Mesendoderm (in vitro differentiated cells): ENCODE data around the gene OR6B1.

Experiments
- DNase-seq: peaks from one replicate; pipeline ENCODE4 v3.0.0; 2013
- H2AK5ac ChIP-seq: 2 replicates; pipeline ENCODE4 v1.6.1; 2013; ENCODE audit warnings: low read length, inconsistent platforms
- H2BK120ac ChIP-seq: 2 replicates; pipeline ENCODE4 v1.6.1; 2013; ENCODE audit warnings: low read depth, mild to moderate bottlenecking, low read length, moderate library complexity, mixed read lengths
- H2BK15ac ChIP-seq: replicated peaks from 2 replicates; pipeline ENCODE4 v1.6.1; 2013; ENCODE audit warnings: low read depth, mild to moderate bottlenecking, moderate library complexity
- H2BK5ac ChIP-seq: 2 replicates; pipeline ENCODE4 v1.6.1; 2013; ENCODE audit warnings: low read length, inconsistent platforms
- H3K18ac ChIP-seq: 2 replicates; pipeline ENCODE4 v1.6.1; 2013; ENCODE audit warnings: mild to moderate bottlenecking, low read length, mixed read lengths
- H3K23ac ChIP-seq: one replicate; pipeline ENCODE4 v1.6.1; 2013; ENCODE audit warnings: low read length
- H3K27ac ChIP-seq: 2 replicates; pipeline ENCODE4 v1.5.1; 2013; ENCODE audit warnings: low read depth, mild to moderate bottlenecking, inconsistent platforms, low read length, moderate library complexity
- H3K27me3 ChIP-seq: 2 replicates; pipeline ENCODE4 v1.6.1; 2013; ENCODE audit warnings: low read length, control low read depth, mild to moderate bottlenecking, inconsistent platforms; ENCODE audit not compliant: insufficient read depth, poor library complexity
- H3K36me3 ChIP-seq: 2 replicates; pipeline ENCODE4 v1.6.1; 2013; ENCODE audit warnings: low read length, inconsistent platforms; ENCODE audit not compliant: control insufficient read depth, insufficient read depth
- H3K4ac ChIP-seq: one replicate; pipeline ENCODE4 v1.6.1; 2013; ENCODE audit warnings: low read depth, mild to moderate bottlenecking, low read length, moderate library complexity
- H3K4me1 ChIP-seq: 2 replicates; pipeline ENCODE4 v1.6.1; 2013; ENCODE audit warnings: low read depth, low read length, inconsistent platforms; ENCODE audit not compliant: control insufficient read depth
- H3K4me2 ChIP-seq: 2 replicates; pipeline ENCODE4 v1.6.1; 2013; ENCODE audit warnings: low read length
- H3K4me3 ChIP-seq: 2 replicates; pipeline ENCODE4 v1.5.1; 2013; ENCODE audit warnings: mild to moderate bottlenecking, low read length
- H3K56ac ChIP-seq: one replicate; pipeline ENCODE4 v1.6.1; 2013; ENCODE audit warnings: low read length
- H3K79me1 ChIP-seq: 2 replicates; pipeline ENCODE4 v1.6.1; 2013; ENCODE audit warnings: low read length, inconsistent platforms
- H3K79me2 ChIP-seq: 2 replicates; pipeline ENCODE4 v1.6.1; 2013; ENCODE audit warnings: mild to moderate bottlenecking, low read length; ENCODE audit not compliant: control insufficient read depth, insufficient read depth
- H3K9ac ChIP-seq: 2 replicates; pipeline ENCODE4 v1.6.1; 2013; ENCODE audit warnings: low read length, inconsistent platforms
- H4K5ac ChIP-seq: one replicate; pipeline ENCODE4 v1.6.1; 2013; ENCODE audit warnings: low read length
- H4K8ac ChIP-seq: one replicate; pipeline ENCODE4 v1.6.1; 2013; ENCODE audit warnings: low read depth, mild to moderate bottlenecking, control low read depth, low read length, moderate library complexity
- WGBS: extraction: QIAGEN DNeasy Blood & Tissue Kit; methylation state at CpG from one replicate; pipeline ENCODE4 v1.1.7; 2013; ENCODE audit warnings: low lambda C conversion rate, missing lambda C conversion rate; ENCODE audit not compliant: insufficient coverage; ENCODE audit errors: extremely low coverage; 5-methylcytosine and 5-hydroxymethylcytosine counted together

OR6B1 gene

DNA sequence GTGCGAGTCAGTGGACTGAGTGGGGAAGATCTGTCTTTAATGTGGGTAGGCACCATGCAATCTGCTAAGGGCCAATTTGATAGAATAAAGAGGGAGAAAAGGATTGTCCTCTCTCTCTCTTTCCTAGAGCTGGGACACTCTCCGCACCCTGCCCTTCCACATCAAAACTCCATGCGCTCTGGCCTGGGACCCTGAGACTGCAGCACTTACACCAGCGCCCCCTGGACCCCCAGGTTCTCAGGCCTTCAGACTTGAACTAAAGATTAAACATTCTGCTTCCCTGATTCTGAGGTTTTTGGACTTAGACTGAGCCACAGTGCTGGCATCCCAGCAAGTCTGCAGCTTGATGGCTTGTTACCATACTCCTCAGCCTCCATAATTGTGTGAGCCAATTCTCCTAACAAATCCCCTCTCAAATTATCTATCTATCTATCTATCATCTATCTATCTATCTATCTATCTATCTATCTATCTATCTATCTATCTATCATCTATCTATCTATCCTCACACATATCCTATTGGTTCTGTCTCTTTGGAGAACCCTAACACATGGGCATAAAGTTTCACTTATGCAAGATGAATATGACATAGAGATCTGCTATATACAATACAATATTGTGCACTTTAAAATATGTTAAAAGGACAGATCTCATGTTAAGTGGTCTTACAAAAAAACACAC lies 26.2 kb downstream of the OR6B1 start:
- Histone ChIP-seq H3K56ac (no peak overlapping the region), H3K18ac (no peak overlapping the region), H3K4me2 (no peak overlapping the region), H3K23ac (no peak overlapping the region), H3K36me3 (no peaks in the 10 kb centered on the region), H3K9ac (no peak overlapping the region), H2BK5ac (no peak overlapping the region), H3K27ac (no peak overlapping the region), H4K5ac (no peak overlapping the region), H3K79me2 (no peaks in the 10 kb centered on the region), H3K4me1 (peaks cover 3% of the 10 kb centered on the region), H4K8ac (no peak overlapping the region), H3K4ac (no peak overlapping the region), H2BK15ac (no peak overlapping the region), H3K79me1 (no peaks in the 10 kb centered on the region), H3K27me3 (no peaks in the 10 kb centered on the region), H2BK120ac (no peak overlapping the region), H2AK5ac (no peak overlapping the region), H3K4me3 (no peak overlapping the region)
- no peak for DNase-seq
- no CpG with 5 or more reads among the region's 4 CpGs for WGBS

DNA sequence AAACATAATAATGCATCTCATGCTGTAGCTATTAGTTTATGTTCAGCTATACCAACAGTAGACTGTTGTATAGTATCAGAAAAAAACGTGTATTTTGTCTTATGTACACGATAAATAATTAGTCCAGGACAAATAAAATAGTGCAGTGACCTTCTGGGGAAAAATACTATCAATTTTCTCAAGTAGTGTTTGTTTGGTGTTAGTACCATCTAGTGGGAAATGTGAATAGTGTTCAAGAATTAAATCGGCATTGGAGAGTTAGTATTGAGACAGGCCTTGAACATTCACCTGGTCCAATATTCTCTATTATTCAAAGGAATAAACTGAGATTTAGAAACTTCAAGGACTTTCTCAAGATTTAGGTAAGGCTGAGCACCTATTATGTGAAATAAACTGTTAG lies 26.9 kb downstream of the OR6B1 start:
- Histone ChIP-seq H2BK15ac (no peak overlapping the region), H3K27me3 (no peaks in the 10 kb centered on the region), H3K9ac (no peak overlapping the region), H3K23ac (no peak overlapping the region), H4K8ac (no peak overlapping the region), H3K56ac (no peak overlapping the region), H2BK5ac (no peak overlapping the region), H4K5ac (no peak overlapping the region), H3K18ac (no peak overlapping the region), H3K4me3 (no peak overlapping the region), H3K79me2 (no peaks in the 10 kb centered on the region), H3K36me3 (no peaks in the 10 kb centered on the region), H3K4me1 (peaks cover 3% of the 10 kb centered on the region), H3K4ac (no peak overlapping the region), H3K27ac (no peak overlapping the region), H2AK5ac (no peak overlapping the region), H3K4me2 (no peak overlapping the region), H2BK120ac (no peak overlapping the region), H3K79me1 (no peaks in the 10 kb centered on the region)
- WGBS = no CpG with 5 or more reads among the region's 3 CpGs
- DNase-seq = peak; percentile 22

- H3K9ac ChIP-seq = no peak overlapping the region
- H4K8ac ChIP-seq = no peak overlapping the region
- H3K36me3 ChIP-seq = no peaks in the 10 kb centered on the region
- no peak overlapping the region for H3K4me2 ChIP-seq
- no peak overlapping the region for H3K4me3 ChIP-seq
- H2BK5ac ChIP-seq = no peak overlapping the region
- no peak for DNase-seq
- no peak overlapping the region for H4K5ac ChIP-seq
- no peaks in the 10 kb centered on the region for H3K79me2 ChIP-seq
- H3K27me3 ChIP-seq = no peaks in the 10 kb centered on the region
- no peak overlapping the region for H2AK5ac ChIP-seq
- no peaks in the 10 kb centered on the region for H3K79me1 ChIP-seq
- no peak overlapping the region for H2BK120ac ChIP-seq
- no peak overlapping the region for H3K4ac ChIP-seq
- no CpG with 5 or more reads among the region's 1 CpG for WGBS
- no peak overlapping the region for H3K18ac ChIP-seq
- H3K27ac ChIP-seq = no peak overlapping the region
- H3K56ac ChIP-seq = no peak overlapping the region
- H3K23ac ChIP-seq = no peak overlapping the region
- no peaks in the 10 kb centered on the region for H3K4me1 ChIP-seq
- no peak overlapping the region for H2BK15ac ChIP-seq
These were observed 27.9 kb downstream of the OR6B1 start for GRCh38 chr7:144027974-144028373.

DNA sequence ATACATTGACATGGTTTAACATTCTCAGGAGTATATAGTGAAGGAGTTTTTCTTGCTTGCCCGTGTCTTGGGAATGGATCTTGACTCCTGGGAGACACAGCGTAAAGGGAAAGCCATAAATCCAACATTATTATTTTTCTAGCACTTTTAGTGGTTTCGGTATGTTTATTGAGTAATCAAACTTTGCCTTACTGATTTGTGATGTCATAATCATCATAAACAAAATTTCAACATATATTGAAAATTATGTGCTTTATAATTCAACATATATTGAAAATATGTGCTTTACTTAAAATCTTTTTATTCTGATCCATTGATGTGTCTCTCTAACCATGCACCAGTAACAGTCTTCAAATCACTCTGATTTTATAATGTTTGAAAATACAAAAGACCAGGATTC lies 28.4 kb downstream of the OR6B1 start:
- no peak overlapping the region for H2BK15ac ChIP-seq
- no peak overlapping the region for H4K5ac ChIP-seq
- H2AK5ac ChIP-seq = no peak overlapping the region
- no CpG with 5 or more reads among the region's 3 CpGs for WGBS
- H4K8ac ChIP-seq = no peak overlapping the region
- H3K56ac ChIP-seq = no peak overlapping the region
- no peaks in the 10 kb centered on the region for H3K79me2 ChIP-seq
- H3K4me3 ChIP-seq = no peak overlapping the region
- no peak overlapping the region for H3K18ac ChIP-seq
- H3K4me1 ChIP-seq = no peaks in the 10 kb centered on the region
- H2BK5ac ChIP-seq = no peak overlapping the region
- H3K27ac ChIP-seq = no peak overlapping the region
- H3K4me2 ChIP-seq = no peak overlapping the region
- DNase-seq = no peak
- H3K79me1 ChIP-seq = no peaks in the 10 kb centered on the region
- H3K36me3 ChIP-seq = no peaks in the 10 kb centered on the region
- H3K27me3 ChIP-seq = no peaks in the 10 kb centered on the region
- H3K23ac ChIP-seq = no peak overlapping the region
- H3K9ac ChIP-seq = no peak overlapping the region
- H3K4ac ChIP-seq = no peak overlapping the region
- no peak overlapping the region for H2BK120ac ChIP-seq

DNA sequence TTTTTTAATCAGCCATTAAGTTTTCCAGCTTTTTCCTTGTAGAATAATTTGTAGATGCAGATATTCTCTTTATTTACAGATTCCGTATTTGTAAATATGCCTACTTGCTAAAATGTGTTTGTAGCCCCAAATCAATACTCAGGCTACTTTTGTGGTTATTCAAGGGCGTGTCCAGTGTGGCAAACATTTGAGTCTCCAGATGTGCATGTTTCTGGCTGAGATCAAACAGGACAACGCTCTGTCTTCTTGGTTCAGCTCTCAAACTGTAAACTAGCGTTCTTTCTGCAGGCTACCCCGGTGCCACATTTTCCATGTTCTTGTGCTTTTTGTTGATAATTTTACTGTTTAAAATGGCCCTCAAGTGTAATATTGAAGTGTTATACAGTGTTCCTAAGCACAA lies 32.4 kb downstream of the OR6B1 start:
- no peaks in the 10 kb centered on the region for H3K79me1 ChIP-seq
- no peak overlapping the region for H3K56ac ChIP-seq
- no peaks in the 10 kb centered on the region for H3K36me3 ChIP-seq
- H3K4ac ChIP-seq = no peak overlapping the region
- H2BK5ac ChIP-seq = no peak overlapping the region
- H2BK15ac ChIP-seq = no peak overlapping the region
- DNase-seq = no peak
- no peak overlapping the region for H2AK5ac ChIP-seq
- no peak overlapping the region for H4K8ac ChIP-seq
- WGBS = no CpG with 5 or more reads among the region's 5 CpGs
- H3K23ac ChIP-seq = no peak overlapping the region
- no peak overlapping the region for H3K27ac ChIP-seq
- no peaks in the 10 kb centered on the region for H3K27me3 ChIP-seq
- no peak overlapping the region for H3K4me3 ChIP-seq
- no peak overlapping the region for H3K18ac ChIP-seq
- no peak overlapping the region for H2BK120ac ChIP-seq
- no peak overlapping the region for H3K4me2 ChIP-seq
- no peak overlapping the region for H4K5ac ChIP-seq
- no peak overlapping the region for H3K9ac ChIP-seq
- no peaks in the 10 kb centered on the region for H3K4me1 ChIP-seq
- no peaks in the 10 kb centered on the region for H3K79me2 ChIP-seq
